Heart left ventricle (tissue), 16 donors: ENCODE results near the gene CTPS1. TPM values are rescaled to one million over a fixed set of nuclear protein-coding genes. Genes with fewer than 3 reads are reported as not detected.
A peak's percentile ranks its signal among the peaks of the same experiment; 100 is the strongest.

Experiments used
- ATAC-seq, 4 donors: fragments of 200-7000 bp; cut with Tn5 transposase; one replicate each; pipeline ENCODE4 v1.9.1; 2020 to 2022; ENCODE audit warnings: moderate library complexity in 4 of 4, mild to moderate bottlenecking in 3 of 4, moderate number of reproducible peaks in 1 of 4
- DNase-seq, 5 donors: peaks; one replicate each; pipeline ENCODE4 v3.0.0-alpha.2; 2020
- H3K27ac ChIP-seq, 12 donors: fragments of 200-600 bp; sonication (generic) in 4 of 12; one replicate each; pipeline versions ENCODE4 v1.5.0 to v1.8.0; 2016 to 2022; ENCODE audit warnings: mild to moderate bottlenecking in 2 of 12
- H3K27me3 ChIP-seq, 9 donors: fragments of 200-600 bp; sonication (generic) in 2 of 9; one replicate each; pipeline versions ENCODE4 v1.5.1 to v1.8.0; 2016 to 2022; ENCODE audit warnings: mild to moderate bottlenecking in 3 of 9
- H3K36me3 ChIP-seq, 9 donors: fragments of 200-600 bp; sonication (generic) in 2 of 9; one replicate each; pipeline versions ENCODE4 v1.5.0 to v1.8.0; 2018 to 2022; ENCODE audit warnings: mild to moderate bottlenecking in 2 of 9
- H3K4me1 ChIP-seq, 12 donors: fragments of 200-600 bp; sonication (generic) in 4 of 12; one replicate each; pipeline versions ENCODE4 v1.5.0 to v1.8.0; 2016 to 2022; ENCODE audit warnings: mild to moderate bottlenecking in 3 of 12
- H3K4me3 ChIP-seq, 12 donors: fragments of 200-600 bp; sonication (generic) in 4 of 12; one replicate each; pipeline versions ENCODE4 v1.5.0 to v1.8.0; 2017 to 2022; ENCODE audit warnings: mild to moderate bottlenecking in 9 of 12, moderate library complexity in 4 of 12
- H3K9me3 ChIP-seq, 12 donors: fragments of 200-600 bp; sonication (generic) in 4 of 12; one replicate each; pipeline versions ENCODE4 v1.5.0 to v1.8.0; 2016 to 2022; ENCODE audit warnings: mild to moderate bottlenecking in 1 of 12
- CTCF ChIP-seq, 12 donors: fragments of 200-600 bp; sonication (generic) in 4 of 12; IDR thresholded peaks; one replicate each; pipeline versions ENCODE4 v1.5.0 to v1.8.0; 2018 to 2022; ENCODE audit warnings: antibody characterized with exemption in 12 of 12, mild to moderate bottlenecking in 5 of 12
- POLR2A ChIP-seq, 2 donors: fragments of 450-650 bp; IDR thresholded peaks; one replicate each; pipeline ENCODE4 v1.6.1; 2017; ENCODE audit warnings: antibody characterized with exemption in 2 of 2, mild to moderate bottlenecking in 2 of 2, moderate library complexity in 2 of 2
- WGBS, 4 donors: extraction: QIAGEN DNeasy Blood & Tissue Kit in 2 of 4; methylation state at CpG; one replicate each; pipeline versions ENCODE4 v1.1.5 to v1.1.7; 2013 to 2018; 5-methylcytosine and 5-hydroxymethylcytosine counted together
- intact Hi-C, 10 donors: fragments of 100-400 bp; cut with DNase I; formaldehyde crosslinking; loops; one replicate each; pipeline versions ENCODE4 v1.11.1 to v1.14.2; 2022
- polyA plus RNA-seq, 2 donors: library from polyadenylated mRNA; stranded (reverse); fragments of 200-250 nt; gene quantifications; one replicate each; pipeline ENCODE4 v1.2.3, GENCODE V29; 2013
- total RNA-seq, 9 donors: library from RNA; depleted of rRNA in 2 of 9; stranded (reverse); fragments of >200 nt in 2 of 9; fragmentation: NEBNext Ultra II Directional in 3 of 9; extraction: Animal tissue kit (Norgen Biotek cat#: 25700) in 3 of 9; gene quantifications; one replicate each; pipeline versions ENCODE4 v1.1.0 to v1.2.4, GENCODE V29; 2016 to 2023
- donor health status: ischemic (EF 13 %, LVEDD 7.1; RV severe dilation, severe dysfunction).
- donor health status: healthy with polysubstance abuse.
- donor health status: DM: no; HTN: yes; CAD: no.
- donor health status: DM: no; HTN: no; CAD: no.
- donor health status: ischemic (EF 25% LVEDD 6.9; RV normal size, moderate dysfunction).
- donor health status: ischemic (EF 25% LVEDD 5.7; RV mildly dilated, moderate dysfunction).
- donor health status: healthy.
- donor health status: DM: yes; HTN: yes; CAD: no.
- donor health status: ischemic (EF 35%, LVEDD 5.7; RV mildly dilated, moderate dysfunction).
- donor health status: nonischemic (EF 11% LVEDD 7.7; RV severe dilation, severe dysfunction).
- donor health status: DM: yes; HTN: yes; CAD: no.
- donor health status: PGD.
- donor health status: ischemic (EF 29% LVEDD 5.4; RV normal size, mild dysfunction).
- donor health status: nonischemic (EF 23%, LVEDD 6.1; RV moderate dilation, normal function).

CTPS1 gene
- total and polyA plus RNA-seq, 11 donors: 3.7 to 22.5 (median 7.4) TPM

GRCh38 chr1:40949563-40949962 lies 29.9 kb upstream of the CTPS1 start:
- ATAC-seq: no peak
- Histone ChIP-seq H3K27me3 (peaks cover 0 to 8% (median 0%) of the 10 kb centered on the region in 9 donors), H3K4me1 (peaks cover 0 to 13% (median 4%) of the 10 kb centered on the region in 12 donors), H3K4me3 (no peak overlapping the region), H3K9me3 (peaks cover 0 to 17% (median 0%) of the 10 kb centered on the region in 12 donors), H3K36me3 (no peaks in the 10 kb centered on the region), H3K27ac (no peak overlapping the region)
- TF ChIP-seq CTCF (IDR thresholded peaks at IDR 0.05) (no peak), POLR2A (IDR thresholded peaks at IDR 0.05) (no peak)
- intact Hi-C loops: loop anchor here in 1 of 10 donors (5.0 kb wide), 1 partner anchor 87 kb away; the partner anchor contains the start of gene CITED4
- 94 to 98% (median 97%) methylated on average over 6 of the region's 6 CpGs for WGBS, 4 donors
- DNase-seq: no peak

GRCh38 chr1:40951943-40952743 lies 27.4 kb upstream of the CTPS1 start:
- ATAC-seq (peak in 3 of 4 donors; percentile 81 to 87 (median 85)), DNase-seq (peak; percentile 59 to 83 (median 65))
- Histone ChIP-seq H3K4me1 (peaks cover 0 to 13% (median 1%) of the 10 kb centered on the region in 12 donors), H3K4me3 (no peak overlapping the region), H3K36me3 (no peaks in the 10 kb centered on the region), H3K27me3 (peaks cover 0 to 12% (median 0%) of the 10 kb centered on the region in 9 donors), H3K9me3 (no peaks in the 10 kb centered on the region), H3K27ac (no peak overlapping the region)
- TF ChIP-seq CTCF (IDR thresholded peaks at IDR 0.05) (peak; percentile 86 to 94 (median 92)), POLR2A (IDR thresholded peaks at IDR 0.05) (no peak)
- intact Hi-C loops: loop anchor here (1.0 to 10.0 kb wide), 12 partner anchors 102 to 345 kb away; no protein-coding TSS in a partner anchor
- WGBS, 4 donors: 21 to 24% (median 23%) methylated on average over 17 of the region's 17 CpGs

GRCh38 chr1:40952744-40953315 lies 26.7 kb upstream of the CTPS1 start:
- TF ChIP-seq CTCF (IDR thresholded peaks at IDR 0.05) (peak in 2 of 12 donors; percentile 13 to 34), POLR2A (IDR thresholded peaks at IDR 0.05) (no peak)
- peaks cover 0 to 13% (median 1%) of the 10 kb centered on the region in 12 donors for H3K4me1 ChIP-seq
- H3K27me3 ChIP-seq: peaks cover 0 to 12% (median 0%) of the 10 kb centered on the region in 9 donors
- ATAC-seq (no peak), DNase-seq (no peak)
- H3K27ac ChIP-seq: no peak overlapping the region
- no peak overlapping the region for H3K4me3 ChIP-seq
- 45 to 47% (median 47%) methylated on average over 6 of the region's 6 CpGs for WGBS, 4 donors
- intact Hi-C loops: loop anchor here (1.0 to 10.0 kb wide), 12 partner anchors 103 to 346 kb away; no protein-coding TSS in a partner anchor
- H3K36me3 ChIP-seq: no peaks in the 10 kb centered on the region
- no peaks in the 10 kb centered on the region for H3K9me3 ChIP-seq

GRCh38 chr1:40954626-40955025 lies 24.9 kb upstream of the CTPS1 start:
- TF ChIP-seq POLR2A (IDR thresholded peaks at IDR 0.05) (no peak), CTCF (IDR thresholded peaks at IDR 0.05) (no peak)
- H3K4me1 ChIP-seq: peaks cover 0 to 7% (median 1%) of the 10 kb centered on the region in 12 donors
- WGBS, 4 donors: 34 to 43% (median 37%) methylated on average over 9 of the region's 9 CpGs
- H3K4me3 ChIP-seq: no peak overlapping the region
- ATAC-seq: peak in 1 of 4 donors; percentile 27
- no peak overlapping the region for H3K27ac ChIP-seq
- peaks cover 0 to 12% (median 0%) of the 10 kb centered on the region in 9 donors for H3K27me3 ChIP-seq
- H3K9me3 ChIP-seq: peaks cover 0 to 4% (median 0%) of the 10 kb centered on the region in 12 donors
- intact Hi-C loops: loop anchor here in 8 of 10 donors (2.0 to 10.0 kb wide), 8 partner anchors 106 to 347 kb away; no protein-coding TSS in a partner anchor
- no peaks in the 10 kb centered on the region for H3K36me3 ChIP-seq
- no peak for DNase-seq
